SK-N-SH treated with all-trans-retinoic acid at 6 μM for 48 hours (cell line): Measurements from ENCODE around the gene PPP2R2C.

Experiments used
- ATAC-seq: fragments of 200-7000 bp; cut with Tn5 transposase; 3 replicates; pipeline ENCODE4 v1.9.1; 2020; ENCODE audit warnings: mild to moderate bottlenecking, moderate library complexity
- ARNTL ChIP-seq: fragments of 450-650 bp; formaldehyde crosslinking; IDR thresholded peaks from 2 replicates; pipeline ENCODE4 v1.5.0; 2020; ENCODE audit warnings: low read depth, mild to moderate bottlenecking, moderate library complexity, borderline replicate concordance
- BACH2 ChIP-seq: fragments of 250-450 bp; sonication (Bioruptor Pico); IDR thresholded peaks from 2 replicates; pipeline ENCODE4 v1.9.0; 2021; ENCODE audit warnings: mild to moderate bottlenecking, borderline replicate concordance
- CSDC2 ChIP-seq: fragments of 250-450 bp; sonication (Bioruptor Pico); IDR thresholded peaks from 2 replicates; pipeline ENCODE4 v1.5.0; 2020; ENCODE audit warnings: mild to moderate bottlenecking, moderate library complexity
- ESRRG ChIP-seq: fragments of 250-450 bp; sonication (Bioruptor Pico); IDR thresholded peaks from 2 replicates; pipeline ENCODE4 v1.6.1; 2021; ENCODE audit warnings: mild to moderate bottlenecking
- GLIS3 ChIP-seq: fragments of 250-450 bp; sonication (Bioruptor Pico); IDR thresholded peaks from 2 replicates; pipeline ENCODE4 v1.5.0; 2020; ENCODE audit warnings: mild to moderate bottlenecking, moderate library complexity
- OSR1 ChIP-seq: fragments of 250-450 bp; sonication (Bioruptor Pico); IDR thresholded peaks from 2 replicates; pipeline ENCODE4 v1.8.0; 2022; ENCODE audit warnings: moderate library complexity, mild to moderate bottlenecking, inconsistent platforms
- PATZ1 ChIP-seq: fragments of 250-450 bp; sonication (Bioruptor Pico); IDR thresholded peaks from 2 replicates; pipeline ENCODE4 v1.8.0; 2020; ENCODE audit warnings: mild to moderate bottlenecking, moderate library complexity, borderline replicate concordance
- POU6F1 ChIP-seq: fragments of 250-450 bp; sonication (Bioruptor Pico); IDR thresholded peaks from 2 replicates; pipeline ENCODE4 v1.8.0; 2021; ENCODE audit warnings: low read depth, mild to moderate bottlenecking, moderate library complexity, borderline replicate concordance
- PPARA ChIP-seq: fragments of 250-450 bp; sonication (Bioruptor Pico); IDR thresholded peaks from 2 replicates; pipeline ENCODE4 v1.5.0; 2020; ENCODE audit warnings: mild to moderate bottlenecking, borderline replicate concordance
- RARB ChIP-seq: fragments of 250-450 bp; sonication (Bioruptor Pico); IDR thresholded peaks from 2 replicates; pipeline ENCODE4 v1.8.0; 2021; ENCODE audit warnings: mild to moderate bottlenecking, moderate library complexity
- SNAI2 ChIP-seq: fragments of 250-450 bp; sonication (Bioruptor Pico); IDR thresholded peaks from 2 replicates; pipeline ENCODE4 v1.5.0; 2020; ENCODE audit warnings: mild to moderate bottlenecking, moderate library complexity
- TCF4 ChIP-seq: fragments of 250-450 bp; sonication (Bioruptor Pico); IDR thresholded peaks from 2 replicates; pipeline ENCODE4 v1.8.0; 2021; ENCODE audit warnings: mild to moderate bottlenecking, moderate library complexity, borderline replicate concordance
- TOX ChIP-seq: fragments of 250-450 bp; sonication (Bioruptor Pico); IDR thresholded peaks from 2 replicates; pipeline ENCODE4 v1.8.0; 2021; ENCODE audit warnings: mild to moderate bottlenecking, moderate library complexity, borderline replicate concordance
- TSHZ2 ChIP-seq: fragments of 250-450 bp; sonication (Bioruptor Pico); IDR thresholded peaks from 2 replicates; pipeline ENCODE4 v1.5.0; 2020; ENCODE audit warnings: mild to moderate bottlenecking, moderate library complexity
- ZC3H10 ChIP-seq: fragments of 250-450 bp; sonication (Bioruptor Pico); IDR thresholded peaks from 2 replicates; pipeline ENCODE4 v1.5.1; 2021; ENCODE audit warnings: mild to moderate bottlenecking, moderate library complexity
- ZFP3 ChIP-seq: fragments of 250-450 bp; sonication (Bioruptor Pico); IDR thresholded peaks from 2 replicates; pipeline ENCODE4 v1.5.0; 2020; ENCODE audit warnings: mild to moderate bottlenecking, moderate library complexity
- ZNF565 ChIP-seq: fragments of 450-650 bp; formaldehyde crosslinking; conservative IDR thresholded peaks from 2 replicates; pipeline ENCODE4 v1.5.0; 2020; ENCODE audit warnings: low read depth, mild to moderate bottlenecking, moderate library complexity
- ZNF70 ChIP-seq: fragments of 450-650 bp; formaldehyde crosslinking; IDR thresholded peaks from 2 replicates; pipeline ENCODE4 v1.5.0; 2020; ENCODE audit warnings: mild to moderate bottlenecking, moderate library complexity
- ZNF8 ChIP-seq: fragments of 450-650 bp; formaldehyde crosslinking; IDR thresholded peaks from 2 replicates; pipeline ENCODE4 v1.5.0; 2020; ENCODE audit warnings: mild to moderate bottlenecking, moderate library complexity
- TF ChIP-seq, protein P1 (sequence below): fragments of 250-450 bp; sonication (Bioruptor Pico); IDR thresholded peaks from 2 replicates; pipeline ENCODE4 v1.5.1; 2020; ENCODE audit warnings: low read depth, mild to moderate bottlenecking, moderate library complexity

The PPP2R2C gene

GRCh38 chr4:6313216-6313615 lies 159.2 kb downstream of the PPP2R2C start:
- ATAC-seq: no peak
- no peak for TF ChIP-seq ZNF70 (CRISPR knock-in tag)
- TF ChIP-seq BACH2 (CRISPR knock-in tag): no peak
- TF ChIP-seq ZC3H10 (CRISPR knock-in tag): no peak
- no peak for TF ChIP-seq PATZ1 (CRISPR knock-in tag)
- TF ChIP-seq PPARA: no peak
- TF ChIP-seq OSR1 (CRISPR knock-in tag): no peak
- no peak for TF ChIP-seq SNAI2 (CRISPR knock-in tag)
- no peak for TF ChIP-seq ZNF565
- TF ChIP-seq, protein P1, sequence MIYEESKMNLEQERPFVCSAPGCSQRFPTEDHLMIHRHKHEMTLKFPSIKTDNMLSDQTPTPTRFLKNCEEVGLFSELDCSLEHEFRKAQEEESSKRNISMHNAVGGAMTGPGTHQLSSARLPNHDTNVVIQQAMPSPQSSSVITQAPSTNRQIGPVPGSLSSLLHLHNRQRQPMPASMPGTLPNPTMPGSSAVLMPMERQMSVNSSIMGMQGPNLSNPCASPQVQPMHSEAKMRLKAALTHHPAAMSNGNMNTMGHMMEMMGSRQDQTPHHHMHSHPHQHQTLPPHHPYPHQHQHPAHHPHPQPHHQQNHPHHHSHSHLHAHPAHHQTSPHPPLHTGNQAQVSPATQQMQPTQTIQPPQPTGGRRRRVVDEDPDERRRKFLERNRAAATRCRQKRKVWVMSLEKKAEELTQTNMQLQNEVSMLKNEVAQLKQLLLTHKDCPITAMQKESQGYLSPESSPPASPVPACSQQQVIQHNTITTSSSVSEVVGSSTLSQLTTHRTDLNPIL: no peak
- TF ChIP-seq RARB (CRISPR knock-in tag): no peak
- no peak for TF ChIP-seq ZNF8 (CRISPR knock-in tag)
- TF ChIP-seq ESRRG (CRISPR knock-in tag): no peak
- TF ChIP-seq GLIS3 (CRISPR knock-in tag): no peak
- no peak for TF ChIP-seq ZFP3 (CRISPR knock-in tag)
- no peak for TF ChIP-seq TCF4 (CRISPR knock-in tag)
- TF ChIP-seq CSDC2 (CRISPR knock-in tag): no peak
- no peak for TF ChIP-seq ARNTL (CRISPR knock-in tag)
- TF ChIP-seq TOX: no peak
- no peak for TF ChIP-seq POU6F1 (CRISPR knock-in tag)

DNA sequence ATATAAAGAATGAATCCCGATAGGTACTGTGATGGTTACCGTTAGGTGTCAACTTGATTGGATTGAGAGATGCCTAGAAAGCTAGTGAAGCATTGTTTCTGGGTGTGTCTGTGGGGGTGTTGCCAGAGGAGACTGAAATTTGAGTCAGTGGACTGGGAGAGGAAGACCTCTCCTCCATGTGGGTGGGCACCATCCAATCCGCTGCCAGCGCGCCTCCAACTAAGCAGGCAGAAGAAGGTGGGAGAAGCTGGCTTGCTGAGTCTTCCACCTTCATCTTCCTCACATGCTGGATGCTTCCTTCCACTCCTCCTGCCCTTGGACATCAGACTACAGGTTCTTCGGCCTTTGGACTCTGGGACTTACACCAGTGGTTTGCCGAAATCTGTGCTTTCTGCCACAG lies 162.6 kb downstream of the PPP2R2C start:
- TF ChIP-seq ARNTL (CRISPR knock-in tag) (no peak), ZNF70 (CRISPR knock-in tag) (no peak), ESRRG (CRISPR knock-in tag) (no peak)
- TF ChIP-seq, all 23 proteins: peak for 0
- no peak for ATAC-seq

DNA sequence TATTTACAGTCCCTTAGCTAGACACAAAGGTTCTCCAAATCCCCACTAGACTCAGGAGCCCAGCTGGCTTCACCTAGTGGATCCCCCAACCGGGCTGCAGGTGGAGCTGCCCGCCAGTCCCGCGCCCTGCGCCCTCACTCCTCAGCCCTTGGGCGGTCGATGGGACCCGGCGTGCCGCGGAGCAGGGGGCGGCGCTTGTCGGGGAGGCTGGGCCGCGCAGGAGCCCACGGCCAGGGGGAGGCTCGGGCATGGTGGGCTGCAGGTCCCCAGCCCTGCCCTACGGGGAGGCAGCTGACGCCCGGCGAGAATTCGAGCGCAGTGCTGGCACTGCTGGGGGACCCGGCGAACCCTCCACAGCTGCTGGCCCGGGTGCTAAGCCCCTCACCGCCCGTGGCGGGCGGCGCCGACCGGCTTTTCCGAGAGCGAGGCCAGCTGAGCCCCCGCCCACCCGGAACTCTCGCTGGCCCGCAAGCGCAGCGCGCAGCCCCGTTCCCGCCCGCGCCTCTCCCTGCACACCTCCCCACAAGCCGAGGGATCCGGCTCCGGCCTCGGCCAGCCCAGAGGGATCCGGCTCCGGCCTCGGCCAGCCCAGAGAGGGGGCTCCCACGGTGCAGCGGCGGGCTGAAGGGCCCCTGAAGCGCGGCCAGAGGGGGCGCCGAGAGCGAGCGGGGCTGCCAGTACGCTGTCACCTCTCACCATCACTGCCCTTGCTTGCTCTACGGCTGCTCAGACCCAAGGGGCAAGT lies 163.3 kb downstream of the PPP2R2C start:
- peak; percentile 77 for ATAC-seq

More for the DNA sequence above, 163.3 kb downstream of the PPP2R2C start:
- TF ChIP-seq SNAI2 (CRISPR knock-in tag) (no peak), TSHZ2 (CRISPR knock-in tag) (0 out of 2 replicates have a peak, but pooled peaks have one; percentile 13)
